Osteocyte (in vitro differentiated cells): Measurements from ENCODE around the gene RIC8A. TPM values are rescaled to one million over a fixed set of nuclear protein-coding genes. Genes with fewer than 3 reads are reported as not detected.

Source experiments
- DNase-seq: peaks from one replicate; pipeline ENCODE4 v3.0.0; 2021; ENCODE audit warnings: mixed read lengths; ENCODE audit not compliant: unreplicated experiment; ENCODE audit errors: extremely low spot score
- H3K27ac Mint-ChIP-seq: one replicate; pipeline ENCODE4 v1.8.0; 2021; ENCODE audit warnings: mild to moderate bottlenecking, mixed read lengths; ENCODE audit not compliant: unreplicated experiment
- H3K27me3 Mint-ChIP-seq: one replicate; pipeline ENCODE4 v1.8.0; 2021; ENCODE audit warnings: mixed read lengths; ENCODE audit not compliant: unreplicated experiment
- H3K36me3 Mint-ChIP-seq: one replicate; pipeline ENCODE4 v1.8.0; 2021; ENCODE audit warnings: mixed read lengths; ENCODE audit not compliant: unreplicated experiment
- H3K4me1 Mint-ChIP-seq: one replicate; pipeline ENCODE4 v1.8.0; 2021; ENCODE audit warnings: mixed read lengths; ENCODE audit not compliant: unreplicated experiment
- H3K4me3 Mint-ChIP-seq: one replicate; pipeline ENCODE4 v1.8.0; 2021; ENCODE audit warnings: mild to moderate bottlenecking, moderate library complexity, mixed read lengths; ENCODE audit not compliant: unreplicated experiment
- H3K9me3 Mint-ChIP-seq: one replicate; pipeline ENCODE4 v1.8.0; 2021; ENCODE audit warnings: mixed read lengths; ENCODE audit not compliant: unreplicated experiment
- CTCF ChIP-seq: fragments of 200-600 bp; sonication (generic); IDR thresholded peaks from 2 replicates; pipeline ENCODE4 v1.5.0; 2021; ENCODE audit warnings: antibody characterized with exemption, mild to moderate bottlenecking, moderate library complexity
- total RNA-seq: library from RNA; stranded (reverse); gene quantifications from 2 replicates; pipeline ENCODE4 v1.2.1, GENCODE V29; 2021

RIC8A gene
- total RNA-seq, 1 donor from 2014 or later = 125 TPM

GRCh38 chr11:261624-262023 lies 54.1 kb downstream of the RIC8A start:
- no peak overlapping the region for H3K4me3 Mint-ChIP-seq
- TF ChIP-seq CTCF = no peak
- H3K4me1 Mint-ChIP-seq = no peaks in the 10 kb centered on the region
- peaks cover 2% of the 10 kb centered on the region for H3K27me3 Mint-ChIP-seq
- H3K9me3 Mint-ChIP-seq = no peaks in the 10 kb centered on the region
- no peak overlapping the region for H3K27ac Mint-ChIP-seq
- DNase-seq = no peak
- H3K36me3 Mint-ChIP-seq = no peaks in the 10 kb centered on the region

Other genes starting within 250 kb of the RIC8A start
- not detected in 2 replicates for gene SCGB1C1, start 14.6 kb upstream of the RIC8A start, total RNA-seq
- 54.6 and 59.3 TPM in 2 replicates for gene BET1L, start 309 bp upstream of the RIC8A start, total RNA-seq
- gene SIRT3, start 28.6 kb downstream of the RIC8A start, total RNA-seq = 23.2 and 25.7 TPM in 2 replicates
- gene PSMD13, start 29.3 kb downstream of the RIC8A start, total RNA-seq = 115 and 126 TPM in 2 replicates
- gene NLRP6, start 70.7 kb downstream of the RIC8A start, total RNA-seq = not detected in 2 replicates
- 39.9 and 43.4 TPM in 2 replicates for gene PGGHG, start 81.4 kb downstream of the RIC8A start, total RNA-seq
- gene IFITM5, start 91.8 kb downstream of the RIC8A start, total RNA-seq = not detected in 2 replicates
- 671 and 698 TPM in 2 replicates for gene IFITM2, start 100.1 kb downstream of the RIC8A start, total RNA-seq
- 352 and 355 TPM in 2 replicates for gene IFITM1, start 106.3 kb downstream of the RIC8A start, total RNA-seq
- gene IFITM3, start 113.2 kb downstream of the RIC8A start, total RNA-seq = 1,725 and 1,814 TPM in 2 replicates
- gene B4GALNT4, start 161.8 kb downstream of the RIC8A start, total RNA-seq = 61.0 and 63.3 TPM in 2 replicates
- 0.40 and 0.50 TPM in 2 replicates for gene PKP3, start 186.5 kb downstream of the RIC8A start, total RNA-seq
- 27.0 and 28.0 TPM in 2 replicates for gene SIGIRR, start 207.3 kb downstream of the RIC8A start, total RNA-seq
- not detected in 2 replicates for gene ANO9, start 234.3 kb downstream of the RIC8A start, total RNA-seq
- 55.3 and 56.1 TPM in 2 replicates for gene PTDSS2, start 242.6 kb downstream of the RIC8A start, total RNA-seq